ENCODE measurements around the gene C10orf90. TPM values are rescaled to one million over a fixed set of nuclear protein-coding genes. Genes with fewer than 3 reads are reported as not detected.

The C10orf90 gene
- total RNA-seq, 4 donors from 2014 or later, result 0.26 TPM; not detected in 3

DNA sequence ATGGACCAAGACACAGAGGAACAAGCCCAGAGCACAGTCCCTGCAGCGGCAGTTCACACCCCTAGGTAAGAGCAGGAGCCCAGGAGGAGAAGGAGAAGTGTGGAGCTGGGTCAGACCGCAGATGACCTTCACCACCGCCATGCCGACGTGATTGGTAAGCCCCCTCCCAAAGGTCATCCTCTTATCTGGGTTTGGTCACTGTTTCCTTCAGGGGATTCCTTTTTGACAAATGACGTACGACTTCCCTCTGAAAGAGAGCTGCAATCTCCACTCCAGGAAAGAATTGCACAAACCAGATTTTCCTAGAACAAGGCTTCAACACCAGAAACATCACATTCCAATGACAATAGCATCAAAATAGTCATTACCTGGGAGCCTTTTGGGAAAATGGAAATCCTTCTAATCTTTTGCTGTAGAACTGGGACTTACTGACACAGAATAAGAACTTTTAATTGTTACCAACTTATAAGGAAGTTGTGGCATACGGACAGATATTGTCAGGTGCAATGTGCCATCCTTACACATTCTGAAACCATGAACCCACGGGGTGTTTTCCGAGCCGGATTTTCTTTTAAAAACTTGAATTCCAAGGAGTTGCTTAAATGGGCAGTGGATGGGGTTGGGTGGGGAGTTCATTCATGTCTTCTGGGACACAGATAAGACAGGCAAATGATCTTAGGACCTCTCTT lies 261.4 kb downstream of the C10orf90 start:
- 50 to 59% methylated on average over 11 of the region's 11 CpGs for WGBS, 2 donors
- intact Hi-C loops (cut with DNase I), result no loop called here

DNA sequence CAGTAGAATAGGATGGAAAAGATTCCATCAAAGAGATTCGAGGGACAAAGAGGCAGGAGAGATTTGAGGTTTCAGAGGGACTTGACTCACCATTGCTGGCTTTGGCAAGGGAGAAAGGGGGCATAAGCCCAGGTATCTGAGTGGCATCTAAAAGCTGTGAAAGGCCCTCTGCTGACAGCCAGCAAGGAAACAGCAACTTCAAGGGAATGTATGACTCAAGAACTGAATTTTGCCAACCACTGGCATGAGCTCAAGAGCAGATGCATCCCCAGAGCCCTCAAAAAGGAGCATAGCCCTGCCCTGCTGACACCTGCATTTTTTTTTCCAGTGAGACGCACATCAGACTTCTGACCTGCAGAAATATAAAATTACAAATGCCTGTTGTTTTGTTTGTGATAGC lies 262.7 kb downstream of the C10orf90 start:
- Histone ChIP-seq H3K4me3 (no peak overlapping the region), H3K36me3 (no peaks in the 10 kb centered on the region), H3K9me3 (no peaks in the 10 kb centered on the region), H3K27me3 (no peaks in the 10 kb centered on the region), H3K4me1 (no peaks in the 10 kb centered on the region), H3K27ac (no peak overlapping the region)
- no peak for DNase-seq
- no peak for TF ChIP-seq POLR2A (IDR thresholded peaks at IDR 0.05)
- TF ChIP-seq, protein P1, sequence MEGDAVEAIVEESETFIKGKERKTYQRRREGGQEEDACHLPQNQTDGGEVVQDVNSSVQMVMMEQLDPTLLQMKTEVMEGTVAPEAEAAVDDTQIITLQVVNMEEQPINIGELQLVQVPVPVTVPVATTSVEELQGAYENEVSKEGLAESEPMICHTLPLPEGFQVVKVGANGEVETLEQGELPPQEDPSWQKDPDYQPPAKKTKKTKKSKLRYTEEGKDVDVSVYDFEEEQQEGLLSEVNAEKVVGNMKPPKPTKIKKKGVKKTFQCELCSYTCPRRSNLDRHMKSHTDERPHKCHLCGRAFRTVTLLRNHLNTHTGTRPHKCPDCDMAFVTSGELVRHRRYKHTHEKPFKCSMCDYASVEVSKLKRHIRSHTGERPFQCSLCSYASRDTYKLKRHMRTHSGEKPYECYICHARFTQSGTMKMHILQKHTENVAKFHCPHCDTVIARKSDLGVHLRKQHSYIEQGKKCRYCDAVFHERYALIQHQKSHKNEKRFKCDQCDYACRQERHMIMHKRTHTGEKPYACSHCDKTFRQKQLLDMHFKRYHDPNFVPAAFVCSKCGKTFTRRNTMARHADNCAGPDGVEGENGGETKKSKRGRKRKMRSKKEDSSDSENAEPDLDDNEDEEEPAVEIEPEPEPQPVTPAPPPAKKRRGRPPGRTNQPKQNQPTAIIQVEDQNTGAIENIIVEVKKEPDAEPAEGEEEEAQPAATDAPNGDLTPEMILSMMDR (IDR thresholded peaks at IDR 0.05), result no peak
- intact Hi-C loops (cut with DNase I), result no loop called here
- WGBS, 2 donors, result 48 to 64% methylated on average over 2 of the region's 2 CpGs

More for the DNA sequence above, 261.4 kb downstream of the C10orf90 start:
- TF ChIP-seq POLR2A (IDR thresholded peaks at IDR 0.05), result no peak
- TF ChIP-seq, protein P1 (IDR thresholded peaks at IDR 0.05), result no peak
- Histone ChIP-seq H3K4me3 (no peak overlapping the region), H3K9me3 (no peaks in the 10 kb centered on the region), H3K36me3 (no peaks in the 10 kb centered on the region), H3K4me1 (no peaks in the 10 kb centered on the region), H3K27ac (no peak overlapping the region), H3K27me3 (peaks cover 0 to 7% (median 0%) of the 10 kb centered on the region in 4 donors)
- no peak for DNase-seq

DNA sequence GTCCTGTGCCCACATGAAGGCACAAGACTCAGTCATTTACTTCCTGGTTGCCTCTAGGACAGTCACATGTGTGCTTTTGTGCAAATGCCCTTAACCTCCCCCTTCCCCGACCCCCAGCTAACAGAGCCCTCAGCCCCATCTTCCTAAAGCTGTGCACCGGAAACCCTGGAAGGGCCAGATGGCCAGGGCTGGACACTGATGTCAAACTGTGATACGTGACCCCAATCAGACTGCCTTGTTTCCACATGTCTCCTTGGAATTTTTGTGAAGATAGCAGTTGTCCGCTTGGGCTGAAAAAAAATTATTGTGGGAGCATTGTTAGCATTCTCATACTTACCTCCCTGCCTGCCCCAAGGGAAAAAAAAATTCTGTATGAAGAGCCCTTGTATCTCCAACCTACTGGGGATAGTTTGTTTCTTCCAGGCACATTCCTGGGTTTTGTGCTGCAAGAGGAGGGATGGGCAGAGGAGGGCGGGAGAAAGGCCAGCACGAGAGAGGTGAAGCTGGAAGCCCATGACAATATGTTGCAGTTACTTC lies 265.2 kb downstream of the C10orf90 start:
- Histone ChIP-seq H3K9me3 (no peaks in the 10 kb centered on the region), H3K4me1 (no peaks in the 10 kb centered on the region), H3K27ac (no peak overlapping the region), H3K36me3 (no peaks in the 10 kb centered on the region), H3K27me3 (no peaks in the 10 kb centered on the region), H3K4me3 (no peak overlapping the region)
- DNase-seq, result no peak
- 75 to 76% methylated on average over 6 of the region's 6 CpGs for WGBS, 2 donors
- TF ChIP-seq, protein P1 (IDR thresholded peaks at IDR 0.05), result no peak
- no peak for TF ChIP-seq POLR2A (IDR thresholded peaks at IDR 0.05)
- intact Hi-C loops (cut with DNase I), result no loop called here

DNA sequence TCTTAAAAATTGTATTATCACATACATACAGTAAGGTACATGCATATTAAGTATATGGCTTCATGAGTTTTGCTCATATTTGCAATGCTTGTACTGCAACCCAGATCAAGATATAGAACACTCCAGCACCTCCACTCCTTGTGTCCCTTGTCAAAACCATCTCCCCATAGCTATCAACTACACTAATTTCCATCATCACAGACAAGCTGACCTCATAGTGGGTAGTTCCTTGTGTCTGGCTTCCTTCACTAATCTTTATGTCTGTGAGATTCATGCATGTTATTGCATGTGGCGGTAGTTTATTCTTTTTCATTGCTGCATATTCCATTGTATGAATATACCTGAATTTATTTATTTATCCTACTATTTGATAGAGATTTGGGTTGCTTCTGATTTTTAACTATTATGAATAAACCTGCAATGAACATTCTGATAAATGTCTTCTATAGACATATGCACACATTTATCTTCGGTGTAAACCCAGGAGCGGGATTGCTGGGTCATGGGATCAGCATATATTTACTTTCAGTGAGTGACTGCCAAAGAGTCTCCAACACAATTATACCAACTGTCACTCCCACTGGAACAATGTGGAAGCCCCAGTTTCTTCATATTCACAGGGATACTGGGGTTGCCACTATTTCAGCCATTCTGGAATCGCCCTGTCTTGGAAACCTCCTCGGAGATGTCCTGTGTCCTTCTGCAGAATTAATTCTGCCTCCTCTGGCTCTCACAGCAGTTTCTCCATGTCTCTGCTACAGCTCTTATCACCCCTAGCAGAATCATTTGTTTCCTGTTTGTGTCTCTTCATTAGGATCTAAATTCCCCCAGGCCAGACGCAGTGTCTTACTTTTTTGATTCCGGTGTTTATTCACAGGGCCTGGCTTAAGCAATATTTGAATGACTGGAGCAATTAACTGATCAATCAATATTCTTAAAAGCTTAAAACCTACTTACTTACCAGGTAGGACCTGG lies 267.5 kb downstream of the C10orf90 start:
- no peak overlapping the region for H3K4me3 ChIP-seq
- no peak for DNase-seq
- H3K27ac ChIP-seq, result no peak overlapping the region
- no peaks in the 10 kb centered on the region for H3K4me1 ChIP-seq
- WGBS, 2 donors, result 68 to 72% methylated on average over 7 of the region's 7 CpGs
- peaks cover 0 to 3% (median 0%) of the 10 kb centered on the region in 4 donors for H3K27me3 ChIP-seq
- H3K9me3 ChIP-seq, result no peaks in the 10 kb centered on the region
- TF ChIP-seq, protein P1 (IDR thresholded peaks at IDR 0.05), result no peak
- TF ChIP-seq POLR2A (IDR thresholded peaks at IDR 0.05), result no peak
- intact Hi-C loops (cut with DNase I), result no loop called here
- no peaks in the 10 kb centered on the region for H3K36me3 ChIP-seq

DNA sequence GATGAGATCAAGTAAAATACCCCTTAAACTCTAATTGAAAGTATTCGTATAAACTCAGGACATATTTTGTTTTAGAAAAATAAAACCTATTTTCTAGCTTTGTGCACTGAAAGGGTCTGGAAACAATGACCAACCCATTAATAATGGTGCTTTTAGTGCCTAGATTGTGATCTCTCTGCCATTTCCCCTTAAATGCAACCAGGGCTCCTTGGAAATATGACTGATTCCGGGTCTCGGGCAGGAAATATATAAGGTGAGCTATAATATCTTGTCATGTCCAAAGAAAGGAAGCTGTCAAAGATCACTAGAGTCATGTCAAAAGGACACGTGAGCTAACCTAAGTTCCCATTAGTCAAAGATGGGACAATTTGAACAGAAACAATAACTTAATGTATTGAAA lies 269.9 kb downstream of the C10orf90 start:
- Histone ChIP-seq H3K27ac (no peak overlapping the region), H3K9me3 (no peaks in the 10 kb centered on the region), H3K4me1 (no peaks in the 10 kb centered on the region), H3K27me3 (peaks cover 0 to 8% (median 0%) of the 10 kb centered on the region in 4 donors), H3K4me3 (no peak overlapping the region), H3K36me3 (no peaks in the 10 kb centered on the region)
- DNase-seq, result no peak
- WGBS, 2 donors, result 73% methylated on average over 4 of the region's 4 CpGs
- TF ChIP-seq, protein P1 (IDR thresholded peaks at IDR 0.05), result no peak
- TF ChIP-seq POLR2A (IDR thresholded peaks at IDR 0.05), result no peak
- intact Hi-C loops (cut with DNase I), result no loop called here

Measured in esophagus squamous epithelium (tissue), 5 donors.